LNCAP (cell line): ENCODE measurements around the gene MPDU1.

Source experiments
- TF ChIP-seq, protein P1 (sequence below): fragments of 450-650 bp; IDR thresholded peaks from 2 replicates; pipeline ENCODE4 v1.5.1; 2017; ENCODE audit warnings: mild to moderate bottlenecking

The MPDU1 gene

DNA sequence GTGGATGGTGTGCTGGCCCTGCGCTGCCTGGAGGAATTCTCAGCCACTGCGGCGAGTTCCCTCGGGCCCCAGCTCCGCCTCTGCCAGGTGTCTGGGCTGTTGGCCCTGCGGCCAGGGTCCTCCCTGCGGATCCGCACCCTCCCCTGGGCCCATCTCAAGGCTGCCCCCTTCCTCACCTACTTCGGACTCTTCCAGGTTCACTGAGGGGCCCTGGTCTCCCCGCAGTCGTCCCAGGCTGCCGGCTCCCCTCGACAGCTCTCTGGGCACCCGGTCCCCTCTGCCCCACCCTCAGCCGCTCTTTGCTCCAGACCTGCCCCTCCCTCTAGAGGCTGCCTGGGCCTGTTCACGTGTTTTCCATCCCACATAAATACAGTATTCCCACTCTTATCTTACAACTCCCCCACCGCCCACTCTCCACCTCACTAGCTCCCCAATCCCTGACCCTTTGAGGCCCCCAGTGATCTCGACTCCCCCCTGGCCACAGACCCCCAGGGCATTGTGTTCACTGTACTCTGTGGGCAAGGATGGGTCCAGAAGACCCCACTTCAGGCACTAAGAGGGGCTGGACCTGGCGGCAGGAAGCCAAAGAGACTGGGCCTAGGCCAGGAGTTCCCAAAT, 26.4 kb upstream of the MPDU1 start:
- TF ChIP-seq, protein P1, sequence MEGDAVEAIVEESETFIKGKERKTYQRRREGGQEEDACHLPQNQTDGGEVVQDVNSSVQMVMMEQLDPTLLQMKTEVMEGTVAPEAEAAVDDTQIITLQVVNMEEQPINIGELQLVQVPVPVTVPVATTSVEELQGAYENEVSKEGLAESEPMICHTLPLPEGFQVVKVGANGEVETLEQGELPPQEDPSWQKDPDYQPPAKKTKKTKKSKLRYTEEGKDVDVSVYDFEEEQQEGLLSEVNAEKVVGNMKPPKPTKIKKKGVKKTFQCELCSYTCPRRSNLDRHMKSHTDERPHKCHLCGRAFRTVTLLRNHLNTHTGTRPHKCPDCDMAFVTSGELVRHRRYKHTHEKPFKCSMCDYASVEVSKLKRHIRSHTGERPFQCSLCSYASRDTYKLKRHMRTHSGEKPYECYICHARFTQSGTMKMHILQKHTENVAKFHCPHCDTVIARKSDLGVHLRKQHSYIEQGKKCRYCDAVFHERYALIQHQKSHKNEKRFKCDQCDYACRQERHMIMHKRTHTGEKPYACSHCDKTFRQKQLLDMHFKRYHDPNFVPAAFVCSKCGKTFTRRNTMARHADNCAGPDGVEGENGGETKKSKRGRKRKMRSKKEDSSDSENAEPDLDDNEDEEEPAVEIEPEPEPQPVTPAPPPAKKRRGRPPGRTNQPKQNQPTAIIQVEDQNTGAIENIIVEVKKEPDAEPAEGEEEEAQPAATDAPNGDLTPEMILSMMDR = no peak

DNA sequence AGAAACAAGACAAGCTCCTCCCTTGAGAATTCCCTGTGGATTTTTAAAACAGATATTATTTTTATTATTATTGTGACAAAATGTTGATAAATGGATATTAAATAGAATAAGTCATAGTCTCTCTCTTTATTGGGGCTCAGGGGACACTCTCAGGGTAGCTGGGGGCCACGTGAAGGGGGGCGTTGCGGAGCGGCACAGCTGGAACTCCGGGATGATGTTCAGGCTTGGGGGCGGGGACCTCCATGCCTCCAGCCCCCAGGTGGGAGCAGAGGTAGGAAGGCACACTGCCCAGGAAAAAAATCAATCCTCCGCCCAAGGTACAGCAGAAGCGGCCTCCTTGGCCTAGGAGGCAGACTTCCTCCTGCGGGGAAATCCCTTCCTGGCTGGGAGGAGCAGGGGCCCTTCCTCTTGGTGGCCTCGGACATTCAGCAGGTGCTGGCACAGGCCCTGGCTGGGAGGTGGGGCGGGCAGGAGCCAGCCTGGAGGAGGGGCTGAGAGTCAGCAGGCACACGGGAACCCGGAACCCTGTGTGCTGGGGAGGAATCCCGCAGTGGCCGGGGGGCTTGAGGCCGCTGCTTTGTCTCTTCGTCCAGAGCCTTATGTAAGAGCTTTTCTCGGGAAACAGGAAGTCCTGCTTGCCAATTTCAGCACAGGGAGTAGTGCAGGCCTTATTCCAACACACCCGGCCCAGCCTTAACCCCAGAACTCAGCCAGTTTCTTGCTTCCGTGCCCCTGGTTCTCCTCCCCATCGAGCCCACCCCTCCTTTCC, 25.7 kb upstream of the MPDU1 start:
- TF ChIP-seq, protein P1 = no peak

DNA sequence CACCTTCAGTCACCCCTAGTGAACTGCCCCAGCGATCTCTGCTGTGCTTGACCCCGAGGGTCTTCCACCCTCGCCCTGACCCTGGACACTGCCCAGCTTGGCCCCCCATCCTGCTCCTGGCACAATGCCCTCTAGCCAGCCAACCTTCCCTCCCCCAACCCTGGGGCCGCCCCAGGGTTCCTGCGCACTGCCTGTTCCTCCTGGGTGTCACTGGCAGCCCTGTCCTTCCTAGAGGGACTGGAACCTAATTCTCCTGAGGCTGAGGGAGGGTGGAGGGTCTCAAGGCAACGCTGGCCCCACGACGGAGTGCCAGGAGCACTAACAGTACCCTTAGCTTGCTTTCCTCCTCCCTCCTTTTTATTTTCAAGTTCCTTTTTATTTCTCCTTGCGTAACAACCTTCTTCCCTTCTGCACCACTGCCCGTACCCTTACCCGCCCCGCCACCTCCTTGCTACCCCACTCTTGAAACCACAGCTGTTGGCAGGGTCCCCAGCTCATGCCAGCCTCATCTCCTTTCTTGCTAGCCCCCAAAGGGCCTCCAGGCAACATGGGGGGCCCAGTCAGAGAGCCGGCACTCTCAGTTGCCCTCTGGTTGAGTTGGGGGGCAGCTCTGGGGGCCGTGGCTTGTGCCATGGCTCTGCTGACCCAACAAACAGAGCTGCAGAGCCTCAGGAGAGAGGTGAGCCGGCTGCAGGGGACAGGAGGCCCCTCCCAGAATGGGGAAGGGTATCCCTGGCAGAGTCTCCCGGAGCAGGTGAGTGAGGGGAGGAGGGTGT, 24.9 kb upstream of the MPDU1 start, which contains the start of gene TNFSF13:
TSS of gene TNFSF13 (plus strand) at position 207 of the 776 bp plus-strand sequence. CDS start at position 497, 290 bp downstream.
- TF ChIP-seq, protein P1 = no peak

DNA sequence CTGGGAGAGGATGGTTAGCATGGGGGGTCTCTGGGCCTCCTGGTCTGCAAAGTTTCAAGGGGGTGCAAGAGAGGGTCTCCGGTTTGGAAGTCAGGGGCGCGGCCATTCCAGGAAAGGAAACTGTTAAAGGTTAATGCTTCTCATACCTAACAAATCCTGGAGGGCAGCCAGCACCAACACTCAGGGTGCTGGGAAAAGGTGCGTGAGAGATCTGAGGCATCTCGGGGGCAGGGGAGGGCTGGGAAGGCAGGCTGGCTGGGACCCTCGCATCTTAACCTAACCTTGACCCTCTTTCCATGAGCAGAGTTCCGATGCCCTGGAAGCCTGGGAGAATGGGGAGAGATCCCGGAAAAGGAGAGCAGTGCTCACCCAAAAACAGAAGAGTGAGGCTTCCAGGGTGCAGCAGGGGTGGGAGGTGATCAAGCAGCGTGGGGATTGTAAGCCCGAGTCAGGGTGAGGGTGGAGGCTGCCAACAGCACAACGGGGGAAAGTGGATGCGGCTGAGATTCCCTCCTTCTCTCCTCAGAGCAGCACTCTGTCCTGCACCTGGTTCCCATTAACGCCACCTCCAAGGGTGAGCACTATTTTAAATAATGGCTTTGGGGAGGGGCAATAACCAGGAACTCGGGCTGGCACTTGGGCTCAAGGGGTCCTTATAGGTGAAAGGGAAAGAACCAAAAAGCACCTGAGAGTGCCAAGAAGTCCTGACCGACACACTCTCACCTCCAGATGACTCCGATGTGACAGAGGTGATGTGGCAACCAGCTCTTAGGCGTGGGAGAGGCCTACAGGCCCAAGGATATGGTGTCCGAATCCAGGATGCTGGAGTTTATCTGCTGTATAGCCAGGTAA, 24.1 kb upstream of the MPDU1 start:
- TF ChIP-seq, protein P1 = no peak

DNA sequence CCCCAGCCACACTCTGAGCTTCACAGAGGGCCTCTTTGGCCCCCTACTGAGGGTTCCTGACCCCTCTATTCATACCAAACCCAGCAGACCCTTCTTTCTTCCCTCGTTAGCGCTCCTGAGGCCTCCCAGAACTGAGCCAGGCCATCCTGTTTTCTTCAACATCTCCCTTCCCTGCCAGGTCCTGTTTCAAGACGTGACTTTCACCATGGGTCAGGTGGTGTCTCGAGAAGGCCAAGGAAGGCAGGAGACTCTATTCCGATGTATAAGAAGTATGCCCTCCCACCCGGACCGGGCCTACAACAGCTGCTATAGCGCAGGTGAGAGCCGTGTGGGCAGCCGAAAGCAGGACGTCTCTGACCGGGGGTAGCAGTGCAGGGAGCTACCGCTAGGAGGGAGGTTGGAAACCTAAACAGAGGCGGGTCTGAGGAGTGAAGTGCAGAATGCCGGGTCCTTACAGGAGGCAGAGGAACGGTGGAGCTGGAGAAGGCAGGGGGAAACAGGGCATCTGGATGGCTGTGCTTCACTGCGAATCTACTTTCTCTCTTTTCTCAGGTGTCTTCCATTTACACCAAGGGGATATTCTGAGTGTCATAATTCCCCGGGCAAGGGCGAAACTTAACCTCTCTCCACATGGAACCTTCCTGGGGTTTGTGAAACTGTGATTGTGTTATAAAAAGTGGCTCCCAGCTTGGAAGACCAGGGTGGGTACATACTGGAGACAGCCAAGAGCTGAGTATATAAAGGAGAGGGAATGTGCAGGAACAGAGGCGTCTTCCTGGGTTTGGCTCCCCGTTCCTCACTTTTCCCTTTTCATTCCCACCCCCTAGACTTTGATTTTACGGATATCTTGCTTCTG, 23.3 kb upstream of the MPDU1 start:
- TF ChIP-seq, protein P1 = peak; percentile 34; the same call in 1 of the 2 replicates

DNA sequence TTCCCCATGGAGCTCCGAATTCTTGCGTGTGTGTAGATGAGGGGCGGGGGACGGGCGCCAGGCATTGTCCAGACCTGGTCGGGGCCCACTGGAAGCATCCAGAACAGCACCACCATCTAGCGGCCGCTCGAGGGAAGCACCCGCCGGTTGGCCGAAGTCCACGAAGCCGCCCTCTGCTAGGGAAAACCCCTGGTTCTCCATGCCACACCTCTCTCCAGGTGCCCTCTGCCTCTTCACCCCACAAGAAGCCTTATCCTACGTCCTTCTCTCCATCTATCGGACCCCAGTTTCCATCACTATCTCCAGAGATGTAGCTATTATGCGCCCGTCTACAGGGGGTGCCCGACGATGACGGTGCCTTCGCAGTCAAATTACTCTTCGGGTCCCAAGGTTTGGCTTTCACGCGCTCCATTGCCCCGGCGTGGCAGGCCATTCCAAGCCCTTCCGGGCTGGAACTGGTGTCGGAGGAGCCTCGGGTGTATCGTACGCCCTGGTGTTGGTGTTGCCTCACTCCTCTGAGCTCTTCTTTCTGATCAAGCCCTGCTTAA, 22.6 kb upstream of the MPDU1 start:
- TF ChIP-seq, protein P1 = peak; percentile 70
